HTR-8/SVneo (cell line): ENCODE results near the gene MSS51.
A peak's percentile ranks its signal among the peaks of the same experiment; 100 is the strongest.

Experiments
- DNase-seq: peaks from one replicate; pipeline ENCODE4 v3.0.0; 2011; ENCODE audit warnings: low spot score, mixed read lengths; ENCODE audit not compliant: insufficient read length
- FAIRE-seq: peaks from 2 replicates; lab custom pipeline; 2011; peaks lifted over from hg19 to GRCh38; lab: Jason Lieb, UNC

MSS51 gene

GRCh38 chr10:73433538-73433867 is at the start of gene MSS51:
MSS51 (minus strand) TSS chr10:73433561; CDS start chr10:73428284, 5,277 bp downstream.
- DNase-seq (no peak), FAIRE-seq (no peak)

- FAIRE-seq (no peak), DNase-seq (peak; percentile 59)
These were observed 46.8 kb upstream of the MSS51 start for GRCh38 chr10:73480158-73480557.

- FAIRE-seq = no peak
- DNase-seq = no peak
These were observed 45.3 kb upstream of the MSS51 start for GRCh38 chr10:73478636-73479035.

GRCh38 chr10:73471226-73471625 is 37.9 kb upstream of the MSS51 start:
- no peak for DNase-seq
- no peak for FAIRE-seq

- FAIRE-seq (no peak), DNase-seq (no peak)
These were observed 36.2 kb upstream of the MSS51 start for GRCh38 chr10:73469579-73469978.

GRCh38 chr10:73467206-73467605 is 33.8 kb upstream of the MSS51 start:
- FAIRE-seq = no peak
- DNase-seq = no peak

GRCh38 chr10:73465978-73466726 is 32.8 kb upstream of the MSS51 start:
- no peak for FAIRE-seq
- no peak for DNase-seq

- FAIRE-seq = no peak
- DNase-seq = no peak
These were observed 27.5 kb upstream of the MSS51 start for GRCh38 chr10:73460897-73461296.

- FAIRE-seq = no peak
These were observed 26.4 kb upstream of the MSS51 start for GRCh38 chr10:73459683-73460314.

GRCh38 chr10:73456187-73456890 is 23.0 kb upstream of the MSS51 start:
- no peak for DNase-seq
- FAIRE-seq = no peak

More at GRCh38 chr10:73459683-73460314, 26.4 kb upstream of the MSS51 start:
- DNase-seq = no peak

- FAIRE-seq = no peak
- no peak for DNase-seq
These were observed 15.8 kb upstream of the MSS51 start for GRCh38 chr10:73449113-73449512.

- DNase-seq (no peak), FAIRE-seq (no peak)
These were observed 15.0 kb upstream of the MSS51 start for GRCh38 chr10:73448384-73448783.

- FAIRE-seq (no peak), DNase-seq (no peak)
These were observed 13.6 kb upstream of the MSS51 start for GRCh38 chr10:73446926-73447325.

GRCh38 chr10:73444457-73444856 is 11.1 kb upstream of the MSS51 start:
- no peak for DNase-seq
- FAIRE-seq = no peak

GRCh38 chr10:73439605-73440312 is 6.4 kb upstream of the MSS51 start:
- DNase-seq = peak; percentile 26

GRCh38 chr10:73439055-73439454 is 5.7 kb upstream of the MSS51 start:
- DNase-seq = no peak
- FAIRE-seq = no peak

More at GRCh38 chr10:73439605-73440312, 6.4 kb upstream of the MSS51 start:
- FAIRE-seq = peak; percentile 65

GRCh38 chr10:73432646-73433537 is 469 bp downstream of the MSS51 start:
- no peak for DNase-seq
- FAIRE-seq = no peak

GRCh38 chr10:73426318-73426717 is 7.0 kb downstream of the MSS51 start:
- FAIRE-seq (no peak), DNase-seq (no peak)

- no peak for DNase-seq
- FAIRE-seq = no peak
These were observed 8.9 kb downstream of the MSS51 start for GRCh38 chr10:73424478-73424877.

GRCh38 chr10:73423309-73423708 is 10.1 kb downstream of the MSS51 start:
- FAIRE-seq = no peak
- DNase-seq = no peak
